Nephron progenitor cell (in vitro differentiated cells): ENCODE results near the gene ENTPD8.
A peak's percentile ranks its signal among the peaks of the same experiment; 100 is the strongest.

Experiments
- DNase-seq: peaks from one replicate; pipeline ENCODE4 v3.0.0; 2021
- H3K27ac Mint-ChIP-seq: 2 replicates; pipeline ENCODE4 v1.8.0; 2021; ENCODE audit warnings: mild to moderate bottlenecking, moderate library complexity, mixed read lengths
- H3K27me3 Mint-ChIP-seq: 2 replicates; pipeline ENCODE4 v1.8.0; 2021; ENCODE audit warnings: mild to moderate bottlenecking, low read depth, mixed read lengths; ENCODE audit not compliant: poor library complexity
- H3K36me3 Mint-ChIP-seq: 2 replicates; pipeline ENCODE4 v1.8.0; 2021; ENCODE audit warnings: low read depth, mixed read lengths
- H3K4me1 Mint-ChIP-seq: 2 replicates; pipeline ENCODE4 v1.8.0; 2021; ENCODE audit warnings: mixed read lengths
- H3K4me3 Mint-ChIP-seq: 2 replicates; pipeline ENCODE4 v1.8.0; 2021; ENCODE audit warnings: mild to moderate bottlenecking, moderate library complexity, mixed read lengths
- H3K9me3 Mint-ChIP-seq: 2 replicates; pipeline ENCODE4 v1.8.0; 2021; ENCODE audit warnings: mild to moderate bottlenecking, moderate library complexity, mixed read lengths
- TF ChIP-seq, protein P1 (sequence below): fragments of 200-600 bp; sonication (generic); IDR thresholded peaks from 2 replicates; pipeline ENCODE4 v1.5.0; 2021; ENCODE audit warnings: antibody characterized with exemption

Gene ENTPD8

DNA sequence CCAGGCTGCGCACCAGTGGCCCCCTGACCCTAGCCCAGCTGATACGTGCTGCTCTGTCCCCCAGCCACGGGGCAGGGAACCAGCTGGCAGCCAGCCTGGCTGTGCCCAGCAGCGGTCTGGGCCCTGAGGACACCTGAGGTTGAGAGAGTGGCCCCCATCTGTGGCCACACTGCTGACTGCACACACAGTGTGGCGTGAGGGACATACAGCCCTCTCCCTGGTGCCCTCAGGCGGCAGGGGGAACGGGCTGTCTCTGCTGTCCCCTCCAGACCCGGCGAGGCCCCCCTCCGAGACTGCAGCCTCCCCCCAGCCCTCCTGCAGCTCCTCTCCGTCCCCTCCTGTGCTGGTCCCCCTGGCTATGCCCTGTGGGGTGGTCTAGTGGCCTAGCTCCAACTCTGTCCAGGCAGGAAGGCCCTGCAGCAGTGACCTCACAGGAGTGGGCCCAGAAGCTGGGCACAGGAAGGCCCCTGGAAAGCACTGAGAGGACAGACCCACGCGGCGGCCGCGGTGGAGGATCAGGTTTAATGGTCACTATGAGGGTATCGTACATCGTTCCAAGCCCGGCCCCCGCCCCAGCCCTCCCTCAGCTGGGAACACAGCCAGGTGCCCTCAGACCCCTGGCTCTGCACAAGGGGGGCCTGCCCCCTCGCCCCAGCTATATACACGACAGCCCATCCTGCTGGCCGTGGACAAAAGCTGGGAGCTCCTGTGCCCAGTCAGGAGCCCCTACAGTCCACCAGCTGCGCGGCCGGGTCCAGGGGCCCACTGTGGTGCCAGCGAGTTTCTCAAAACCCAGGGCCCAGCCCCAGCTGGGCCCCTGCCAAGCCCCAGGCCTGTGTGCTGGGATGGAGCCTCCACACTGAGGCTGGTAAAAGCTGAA is 6.8 kb upstream of the ENTPD8 start:
- no peak overlapping the region for H3K27ac Mint-ChIP-seq
- TF ChIP-seq, protein P1, sequence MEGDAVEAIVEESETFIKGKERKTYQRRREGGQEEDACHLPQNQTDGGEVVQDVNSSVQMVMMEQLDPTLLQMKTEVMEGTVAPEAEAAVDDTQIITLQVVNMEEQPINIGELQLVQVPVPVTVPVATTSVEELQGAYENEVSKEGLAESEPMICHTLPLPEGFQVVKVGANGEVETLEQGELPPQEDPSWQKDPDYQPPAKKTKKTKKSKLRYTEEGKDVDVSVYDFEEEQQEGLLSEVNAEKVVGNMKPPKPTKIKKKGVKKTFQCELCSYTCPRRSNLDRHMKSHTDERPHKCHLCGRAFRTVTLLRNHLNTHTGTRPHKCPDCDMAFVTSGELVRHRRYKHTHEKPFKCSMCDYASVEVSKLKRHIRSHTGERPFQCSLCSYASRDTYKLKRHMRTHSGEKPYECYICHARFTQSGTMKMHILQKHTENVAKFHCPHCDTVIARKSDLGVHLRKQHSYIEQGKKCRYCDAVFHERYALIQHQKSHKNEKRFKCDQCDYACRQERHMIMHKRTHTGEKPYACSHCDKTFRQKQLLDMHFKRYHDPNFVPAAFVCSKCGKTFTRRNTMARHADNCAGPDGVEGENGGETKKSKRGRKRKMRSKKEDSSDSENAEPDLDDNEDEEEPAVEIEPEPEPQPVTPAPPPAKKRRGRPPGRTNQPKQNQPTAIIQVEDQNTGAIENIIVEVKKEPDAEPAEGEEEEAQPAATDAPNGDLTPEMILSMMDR, result no peak
- H3K4me3 Mint-ChIP-seq, result no peak overlapping the region

GRCh38 chr9:137446851-137447471 is 5.8 kb upstream of the ENTPD8 start:
- peaks cover 4% of the 10 kb centered on the region for H3K9me3 Mint-ChIP-seq
- peaks cover 29% of the 10 kb centered on the region for H3K27me3 Mint-ChIP-seq
- peak overlapping the region; percentile 52 for H3K27ac Mint-ChIP-seq

More for the DNA sequence above, 6.8 kb upstream of the ENTPD8 start:
- peaks cover 4% of the 10 kb centered on the region for H3K9me3 Mint-ChIP-seq
- no peaks in the 10 kb centered on the region for H3K36me3 Mint-ChIP-seq
- H3K4me1 Mint-ChIP-seq, result peaks cover 17% of the 10 kb centered on the region
- peaks cover 19% of the 10 kb centered on the region for H3K27me3 Mint-ChIP-seq
- peak; percentile 11 for DNase-seq

GRCh38 chr9:137445930-137446431 is 4.8 kb upstream of the ENTPD8 start:
- H3K27ac Mint-ChIP-seq, result no peak overlapping the region
- DNase-seq, result no peak
- H3K9me3 Mint-ChIP-seq, result peaks cover 4% of the 10 kb centered on the region
- H3K36me3 Mint-ChIP-seq, result no peaks in the 10 kb centered on the region
- H3K4me3 Mint-ChIP-seq, result no peak overlapping the region
- H3K27me3 Mint-ChIP-seq, result peaks cover 31% of the 10 kb centered on the region
- TF ChIP-seq, protein P1, result no peak
- H3K4me1 Mint-ChIP-seq, result peaks cover 22% of the 10 kb centered on the region

More at GRCh38 chr9:137446851-137447471, 5.8 kb upstream of the ENTPD8 start:
- DNase-seq, result peak; percentile 2
- Mint-ChIP-seq H3K4me3 (no peak overlapping the region), H3K4me1 (peaks cover 19% of the 10 kb centered on the region), H3K36me3 (no peaks in the 10 kb centered on the region)
- TF ChIP-seq, protein P1, result no peak

DNA sequence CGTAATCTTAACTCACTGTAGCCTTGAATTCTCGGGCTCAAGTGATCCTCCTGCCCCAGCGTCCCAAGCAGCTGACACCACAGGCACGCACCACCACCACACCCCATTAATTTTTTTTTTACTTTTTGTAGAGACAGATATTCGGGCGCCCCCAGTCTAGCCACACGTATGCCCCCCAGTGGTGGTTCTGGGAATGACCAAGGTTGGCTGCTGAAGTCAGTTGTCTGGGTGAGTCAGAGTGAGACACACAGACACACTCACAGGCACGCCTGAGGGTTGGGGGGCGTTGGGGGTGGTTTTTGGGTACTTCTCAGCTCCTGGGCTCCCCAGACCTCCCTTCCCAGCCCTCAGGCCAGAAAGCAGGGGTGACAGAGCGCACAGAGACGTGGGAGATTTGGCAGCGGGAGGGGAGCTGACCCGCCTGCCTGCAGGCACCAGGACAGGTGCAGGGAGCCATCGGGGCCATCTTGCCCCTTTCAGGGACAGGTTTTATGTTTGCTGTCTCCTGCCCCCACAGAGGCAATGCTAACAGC is 4.2 kb upstream of the ENTPD8 start:
- TF ChIP-seq, protein P1, result peak; percentile 65
- H3K27me3 Mint-ChIP-seq, result peaks cover 31% of the 10 kb centered on the region
- no peak overlapping the region for H3K4me3 Mint-ChIP-seq
- H3K4me1 Mint-ChIP-seq, result peaks cover 22% of the 10 kb centered on the region
- peaks cover 4% of the 10 kb centered on the region for H3K9me3 Mint-ChIP-seq
- H3K36me3 Mint-ChIP-seq, result no peaks in the 10 kb centered on the region
- no peak overlapping the region for H3K27ac Mint-ChIP-seq
- DNase-seq, result peak; percentile 85

DNA sequence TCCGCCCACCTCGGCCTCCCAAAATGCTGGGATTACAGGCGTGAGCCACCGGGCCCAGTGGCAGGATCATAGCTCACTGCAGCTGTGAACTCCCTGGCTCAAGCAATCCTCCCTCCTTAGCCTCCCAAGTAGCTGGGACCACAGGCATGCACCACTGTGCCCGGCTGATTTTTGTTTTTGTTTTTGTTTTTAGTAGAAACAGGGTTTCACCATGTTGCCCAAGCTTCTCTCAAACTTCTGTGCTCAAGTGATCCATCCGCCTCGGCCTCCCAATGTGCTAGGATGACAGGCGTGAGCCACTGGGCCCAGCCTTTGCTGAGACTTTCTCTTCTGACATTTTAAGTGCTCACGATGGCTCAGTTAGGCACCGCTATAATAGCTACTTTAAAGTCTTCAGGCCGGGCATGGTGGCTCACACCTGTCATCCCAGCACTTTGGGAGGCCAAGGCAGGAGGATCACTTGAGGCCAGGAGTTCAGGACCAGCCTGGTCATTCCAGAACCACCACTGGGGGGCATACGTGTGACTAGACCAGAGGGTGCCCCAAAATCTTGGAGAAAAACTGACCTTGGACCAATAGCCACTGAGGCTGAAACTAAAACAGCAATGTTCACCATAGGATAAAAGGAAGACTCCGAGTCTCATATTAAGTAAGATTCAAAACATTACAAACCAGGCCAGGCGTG is 3.1 kb upstream of the ENTPD8 start:
- Mint-ChIP-seq H3K27ac (no peak overlapping the region), H3K4me1 (peaks cover 22% of the 10 kb centered on the region), H3K9me3 (peaks cover 4% of the 10 kb centered on the region), H3K27me3 (peaks cover 35% of the 10 kb centered on the region), H3K36me3 (no peaks in the 10 kb centered on the region), H3K4me3 (no peak overlapping the region)
- DNase-seq, result no peak
- TF ChIP-seq, protein P1, result no peak
